GM10248 (cell line): Measurements from ENCODE around the gene NNAT.

Experiments
- CTCF ChIA-PET: fragments of 300-600 bp; sonication (Branson Sonifier 250); formaldehyde crosslinking; extraction: SDS; loops from one replicate; lab custom pipeline; 2021; ENCODE audit warnings: antibody characterized with exemption; lab: Yijun Ruan, JAX
- POLR2A ChIA-PET: fragments of 350-650 bp; sonication (Branson Sonifier 250); formaldehyde crosslinking; extraction: SDS; loops from one replicate; lab custom pipeline; 2020; ENCODE audit warnings: antibody characterized with exemption; lab: Yijun Ruan, JAX
- DNase-seq: peaks from one replicate; pipeline ENCODE4 v3.0.0; 2012; ENCODE audit errors: extremely low spot score
- CTCF ChIP-seq: IDR thresholded peaks from 2 replicates; pipeline ENCODE4 v1.5.1; 2012; ENCODE audit warnings: mild to moderate bottlenecking, low read depth; ENCODE audit errors: extremely low read depth, missing control alignments, control extremely low read depth

Gene NNAT

GRCh38 chr20:37526839-37527637, 6.0 kb downstream of the NNAT start:
- ChIA-PET POLR2A (no interaction called here), CTCF (interaction anchor here (1.2 to 2.1 kb wide), 4 partner anchors 8 to 331 kb away, joined by 3 to 7 read pairs (median 5); no protein-coding TSS in a partner anchor)
- TF ChIP-seq CTCF, result no peak
- no peak for DNase-seq

- CTCF ChIA-PET, result interaction anchor here (1.2 to 9.2 kb wide), 4 partner anchors 8 to 332 kb away, joined by 3 to 153 read pairs (median 5); no protein-coding TSS in a partner anchor
- TF ChIP-seq CTCF, result no peak
- DNase-seq, result peak; percentile 97
- POLR2A ChIA-PET, result no interaction called here
Measured at GRCh38 chr20:37527638-37528445, 6.8 kb downstream of the NNAT start, which contains the start of gene BLCAP. Gene BLCAP, minus strand, starts transcription at chr20:37527876. Its CDS starts 8,702 bp downstream, at chr20:37519174.

GRCh38 chr20:37528446-37529213, 7.6 kb downstream of the NNAT start:
- CTCF ChIA-PET, result interaction anchor here (1.5 to 9.2 kb wide), 3 partner anchors 8 to 333 kb away, joined by 3 to 153 read pairs (median 7); no protein-coding TSS in a partner anchor
- DNase-seq, result no peak
- no peak for TF ChIP-seq CTCF
- POLR2A ChIA-PET, result no interaction called here

GRCh38 chr20:37529214-37529967, 8.3 kb downstream of the NNAT start:
- TF ChIP-seq CTCF, result peak; percentile 26
- POLR2A ChIA-PET, result no interaction called here
- CTCF ChIA-PET, result interaction anchor here (1.2 to 9.2 kb wide), 6 partner anchors 14 to 336 kb away, joined by 3 to 153 read pairs (median 5); no protein-coding TSS in a partner anchor
- no peak for DNase-seq

GRCh38 chr20:37529968-37530600, 9.0 kb downstream of the NNAT start:
- DNase-seq, result no peak
- TF ChIP-seq CTCF, result no peak
- POLR2A ChIA-PET, result no interaction called here
- CTCF ChIA-PET, result interaction anchor here (1.0 to 9.2 kb wide), 7 partner anchors 14 to 337 kb away, joined by 3 to 153 read pairs (median 3); no protein-coding TSS in a partner anchor
